Glutamatergic neuron (in vitro differentiated cells): ENCODE measurements around the gene USP13. TPM values are rescaled to one million over a fixed set of nuclear protein-coding genes. Genes with fewer than 3 reads are reported as not detected.

Source experiments
- DNase-seq: peaks from one replicate; pipeline ENCODE4 v3.0.0; 2022
- H3K27ac Mint-ChIP-seq: one replicate; pipeline ENCODE4 v1.8.0; 2020; ENCODE audit warnings: mild to moderate bottlenecking, mixed read lengths, inconsistent platforms; ENCODE audit not compliant: unreplicated experiment
- H3K27me3 Mint-ChIP-seq: one replicate; pipeline ENCODE4 v1.8.0; 2020; ENCODE audit warnings: mild to moderate bottlenecking, moderate library complexity, mixed read lengths, inconsistent platforms; ENCODE audit not compliant: unreplicated experiment
- H3K36me3 Mint-ChIP-seq: one replicate; pipeline ENCODE4 v1.8.0; 2020; ENCODE audit warnings: mild to moderate bottlenecking, mixed read lengths, inconsistent platforms; ENCODE audit not compliant: unreplicated experiment
- H3K4me1 Mint-ChIP-seq: one replicate; pipeline ENCODE4 v1.8.0; 2020; ENCODE audit warnings: mild to moderate bottlenecking, low read depth, mixed read lengths, inconsistent platforms; ENCODE audit not compliant: unreplicated experiment
- H3K4me3 Mint-ChIP-seq: one replicate; pipeline ENCODE4 v1.8.0; 2020; ENCODE audit warnings: mild to moderate bottlenecking, mixed read lengths, inconsistent platforms; ENCODE audit not compliant: unreplicated experiment
- H3K9me3 Mint-ChIP-seq: one replicate; pipeline ENCODE4 v1.8.0; 2020; ENCODE audit warnings: mild to moderate bottlenecking, moderate library complexity, mixed read lengths, inconsistent platforms; ENCODE audit not compliant: unreplicated experiment
- CTCF ChIP-seq: fragments of 200-600 bp; sonication (generic); IDR thresholded peaks from one replicate; pipeline ENCODE4 v1.5.0; 2021; ENCODE audit not compliant: partially characterized antibody, unreplicated experiment
- total RNA-seq: library from RNA; stranded (reverse); fragmentation: NEBNext Ultra II Directional; extraction: Animal tissue kit (Norgen Biotek cat#: 25700); gene quantifications from one replicate; pipeline ENCODE4 v1.2.1, GENCODE V29; 2021; ENCODE audit not compliant: unreplicated experiment

Gene USP13
- total RNA-seq, 1 donor from 2014 or later: 28.5 TPM

GRCh38 chr3:179671747-179672242, 19.0 kb downstream of the USP13 start:
- no peak overlapping the region for H3K4me3 Mint-ChIP-seq
- no peaks in the 10 kb centered on the region for H3K36me3 Mint-ChIP-seq
- H3K9me3 Mint-ChIP-seq: peaks cover 5% of the 10 kb centered on the region
- TF ChIP-seq CTCF: no peak
- H3K27me3 Mint-ChIP-seq: no peaks in the 10 kb centered on the region
- H3K4me1 Mint-ChIP-seq: peaks cover 37% of the 10 kb centered on the region
- no peak for DNase-seq
- H3K27ac Mint-ChIP-seq: no peak overlapping the region

GRCh38 chr3:179672918-179673317, 20.1 kb downstream of the USP13 start:
- Mint-ChIP-seq H3K27ac (no peak overlapping the region), H3K27me3 (no peaks in the 10 kb centered on the region), H3K9me3 (peaks cover 5% of the 10 kb centered on the region), H3K36me3 (no peaks in the 10 kb centered on the region), H3K4me3 (no peak overlapping the region), H3K4me1 (peaks cover 30% of the 10 kb centered on the region)
- DNase-seq: no peak
- no peak for TF ChIP-seq CTCF

- no peaks in the 10 kb centered on the region for H3K36me3 Mint-ChIP-seq
- no peak for TF ChIP-seq CTCF
- H3K4me1 Mint-ChIP-seq: peaks cover 25% of the 10 kb centered on the region
- H3K4me3 Mint-ChIP-seq: no peak overlapping the region
- H3K27me3 Mint-ChIP-seq: no peaks in the 10 kb centered on the region
- H3K27ac Mint-ChIP-seq: no peak overlapping the region
- H3K9me3 Mint-ChIP-seq: peaks cover 5% of the 10 kb centered on the region
- DNase-seq: no peak
Observed at GRCh38 chr3:179673523-179673922, 20.7 kb downstream of the USP13 start.

GRCh38 chr3:179676081-179676480, 23.2 kb downstream of the USP13 start:
- H3K27ac Mint-ChIP-seq: no peak overlapping the region
- no peaks in the 10 kb centered on the region for H3K36me3 Mint-ChIP-seq
- no peak for TF ChIP-seq CTCF
- H3K4me1 Mint-ChIP-seq: peaks cover 11% of the 10 kb centered on the region
- DNase-seq: no peak
- H3K27me3 Mint-ChIP-seq: no peaks in the 10 kb centered on the region
- no peak overlapping the region for H3K4me3 Mint-ChIP-seq
- H3K9me3 Mint-ChIP-seq: peaks cover 2% of the 10 kb centered on the region

- DNase-seq: no peak
- no peak overlapping the region for H3K4me3 Mint-ChIP-seq
- peaks cover 5% of the 10 kb centered on the region for H3K4me1 Mint-ChIP-seq
- H3K27ac Mint-ChIP-seq: no peak overlapping the region
- TF ChIP-seq CTCF: no peak
- peaks cover 2% of the 10 kb centered on the region for H3K9me3 Mint-ChIP-seq
- H3K36me3 Mint-ChIP-seq: no peaks in the 10 kb centered on the region
- no peaks in the 10 kb centered on the region for H3K27me3 Mint-ChIP-seq
Observed at GRCh38 chr3:179677884-179678283, 25.0 kb downstream of the USP13 start.
